ENCODE data around the gene CBFA2T3.
"Not testable (repeated sequence)": the region's sequence is repeated elsewhere in the genome, so short reads cannot be mapped to it uniquely, and the experiment has no call there.

The CBFA2T3 gene

GRCh38 chr16:88906535-88907105, 70.4 kb downstream of the CBFA2T3 start:
- no peak for DNase-seq (ENCODE audit: low read depth)

GRCh38 chr16:88906020-88906419, 71.0 kb downstream of the CBFA2T3 start:
- DNase-seq (ENCODE audit: low read depth) = no peak

- DNase-seq (ENCODE audit: low read depth) = no peak
Measured at GRCh38 chr16:88905563-88905962, 71.4 kb downstream of the CBFA2T3 start.

GRCh38 chr16:88904676-88905365, 72.2 kb downstream of the CBFA2T3 start:
- DNase-seq (ENCODE audit: low read depth) = no peak

GRCh38 chr16:88903267-88903666, 73.7 kb downstream of the CBFA2T3 start:
- no peak for DNase-seq (ENCODE audit: low read depth)

- no peak for DNase-seq (ENCODE audit: low read depth)
Measured at GRCh38 chr16:88902744-88903143, 74.3 kb downstream of the CBFA2T3 start.

- no peak for DNase-seq (ENCODE audit: low read depth)
Measured at GRCh38 chr16:88901718-88902337, 75.2 kb downstream of the CBFA2T3 start.

- no peak for DNase-seq (ENCODE audit: low read depth)
Measured at GRCh38 chr16:88900662-88901052, 76.3 kb downstream of the CBFA2T3 start.

- DNase-seq (ENCODE audit: low read depth) = no peak
Measured at GRCh38 chr16:88899901-88900661, 76.9 kb downstream of the CBFA2T3 start.

- DNase-seq (ENCODE audit: low read depth) = no peak
Measured at GRCh38 chr16:88897696-88898425, 79.1 kb downstream of the CBFA2T3 start.

- no peak for DNase-seq (ENCODE audit: low read depth)
Measured at GRCh38 chr16:88896238-88897070, 80.6 kb downstream of the CBFA2T3 start.

- no peak for DNase-seq (ENCODE audit: low read depth)
Measured at GRCh38 chr16:88895335-88895734, 81.7 kb downstream of the CBFA2T3 start.

GRCh38 chr16:88894681-88895300, 82.2 kb downstream of the CBFA2T3 start:
- no peak for DNase-seq (ENCODE audit: low read depth)

GRCh38 chr16:88894266-88894665, 82.7 kb downstream of the CBFA2T3 start:
- DNase-seq (ENCODE audit: low read depth) = not testable (repeated sequence)

- DNase-seq (ENCODE audit: low read depth) = no peak
Measured at GRCh38 chr16:88893127-88893968, 83.7 kb downstream of the CBFA2T3 start.

GRCh38 chr16:88892065-88892464, 84.9 kb downstream of the CBFA2T3 start:
- no peak for DNase-seq (ENCODE audit: low read depth)

GRCh38 chr16:88891083-88891482, 85.9 kb downstream of the CBFA2T3 start:
- no peak for DNase-seq (ENCODE audit: low read depth)

- DNase-seq (ENCODE audit: low read depth) = not testable (repeated sequence)
Measured at GRCh38 chr16:88889702-88890352, 87.2 kb downstream of the CBFA2T3 start.
